Loucy (cell line): ENCODE measurements around the gene P2RY1.

ENCODE experiments used
- EZH2phosphoT487 ChIP-seq: fragments of 200-600 bp; IDR thresholded peaks from 2 replicates; pipeline ENCODE4 v1.6.1; 2018; ENCODE audit warnings: antibody characterized with exemption, mild to moderate bottlenecking, moderate library complexity, borderline replicate concordance
- TF ChIP-seq, protein P1 (sequence below): fragments of 200-600 bp; sonication (generic); conservative IDR thresholded peaks from 2 replicates; pipeline ENCODE4 v1.5.1; 2014; ENCODE audit warnings: mild to moderate bottlenecking, antibody characterized with exemption, low read length

DNA sequence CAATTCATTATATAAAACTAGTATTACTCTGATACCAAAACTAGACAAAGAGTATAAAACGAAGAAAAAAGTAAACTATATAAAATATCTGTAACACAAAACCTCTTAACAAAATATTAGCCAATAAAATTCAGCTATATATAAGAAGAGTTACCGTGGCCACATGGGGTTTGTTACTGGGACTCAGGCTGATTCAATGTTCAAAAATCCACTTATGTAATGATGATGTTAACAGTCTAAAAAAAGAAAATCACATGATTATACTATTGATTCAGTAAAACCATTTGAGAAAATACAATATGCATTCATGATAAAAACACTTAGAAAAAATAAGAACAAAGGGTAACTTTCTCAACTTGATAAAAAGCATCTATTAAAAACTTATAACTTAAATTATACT, 18.3 kb downstream of the P2RY1 start:
- TF ChIP-seq, protein P1, sequence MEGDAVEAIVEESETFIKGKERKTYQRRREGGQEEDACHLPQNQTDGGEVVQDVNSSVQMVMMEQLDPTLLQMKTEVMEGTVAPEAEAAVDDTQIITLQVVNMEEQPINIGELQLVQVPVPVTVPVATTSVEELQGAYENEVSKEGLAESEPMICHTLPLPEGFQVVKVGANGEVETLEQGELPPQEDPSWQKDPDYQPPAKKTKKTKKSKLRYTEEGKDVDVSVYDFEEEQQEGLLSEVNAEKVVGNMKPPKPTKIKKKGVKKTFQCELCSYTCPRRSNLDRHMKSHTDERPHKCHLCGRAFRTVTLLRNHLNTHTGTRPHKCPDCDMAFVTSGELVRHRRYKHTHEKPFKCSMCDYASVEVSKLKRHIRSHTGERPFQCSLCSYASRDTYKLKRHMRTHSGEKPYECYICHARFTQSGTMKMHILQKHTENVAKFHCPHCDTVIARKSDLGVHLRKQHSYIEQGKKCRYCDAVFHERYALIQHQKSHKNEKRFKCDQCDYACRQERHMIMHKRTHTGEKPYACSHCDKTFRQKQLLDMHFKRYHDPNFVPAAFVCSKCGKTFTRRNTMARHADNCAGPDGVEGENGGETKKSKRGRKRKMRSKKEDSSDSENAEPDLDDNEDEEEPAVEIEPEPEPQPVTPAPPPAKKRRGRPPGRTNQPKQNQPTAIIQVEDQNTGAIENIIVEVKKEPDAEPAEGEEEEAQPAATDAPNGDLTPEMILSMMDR: no peak
- TF ChIP-seq EZH2phosphoT487: no peak
